ENCODE measurements around the gene SPON2.

GRCh38 chr4:1156069-1156468, 16.3 kb downstream of the SPON2 start:
- TF ChIP-seq POLR2AphosphoS5 (IDR thresholded peaks at IDR 0.05; ENCODE audit: low read depth, low read length): no peak
- TF ChIP-seq POLR2A (IDR thresholded peaks at IDR 0.05; ENCODE audit: low read depth, low read length): no peak
- TF ChIP-seq TAF1 (IDR thresholded peaks at IDR 0.05; ENCODE audit: borderline replicate concordance, low read depth, low read length): no peak

All from GM12892 (cell line).